HG03442 (cell line): ENCODE measurements around the gene SRGAP3.

Experiments used
- ATAC-seq: cut with Tn5 transposase; IDR thresholded peaks from one replicate; pipeline ENCODE4 v1.9.1; 2021; ENCODE audit warnings: mild to moderate bottlenecking, moderate library complexity; ENCODE audit not compliant: unreplicated experiment

SRGAP3 gene

DNA sequence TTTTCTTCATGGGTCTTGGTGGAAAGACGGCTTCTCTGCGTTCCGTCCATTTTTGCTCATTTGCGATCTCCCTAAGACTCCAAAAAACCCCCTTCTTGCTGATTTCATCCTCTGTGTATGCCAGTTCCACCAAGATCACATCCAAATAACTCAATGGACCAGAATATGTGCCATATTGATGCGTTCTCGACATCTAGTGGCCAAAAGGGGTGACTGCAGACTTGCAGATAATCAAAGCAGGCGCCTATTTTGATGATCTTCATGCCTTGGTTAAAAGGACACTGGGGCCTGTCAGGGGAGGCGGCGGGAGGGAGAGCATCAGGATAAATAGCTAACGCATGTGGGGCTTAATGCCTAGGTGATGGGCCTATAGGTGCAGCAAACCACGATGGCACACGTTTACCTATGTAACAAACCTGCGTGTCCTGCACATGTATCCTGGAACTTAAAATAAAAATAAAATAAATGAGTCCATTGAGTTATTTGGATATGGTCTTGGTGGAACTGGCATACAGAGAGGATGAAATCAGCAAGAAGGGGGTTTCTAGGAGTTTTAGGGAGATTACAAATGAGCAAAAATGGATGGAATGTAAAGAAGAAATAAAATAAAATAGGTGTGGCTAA, 182.0 kb downstream of the SRGAP3 start:
- peak; percentile 81 for ATAC-seq

DNA sequence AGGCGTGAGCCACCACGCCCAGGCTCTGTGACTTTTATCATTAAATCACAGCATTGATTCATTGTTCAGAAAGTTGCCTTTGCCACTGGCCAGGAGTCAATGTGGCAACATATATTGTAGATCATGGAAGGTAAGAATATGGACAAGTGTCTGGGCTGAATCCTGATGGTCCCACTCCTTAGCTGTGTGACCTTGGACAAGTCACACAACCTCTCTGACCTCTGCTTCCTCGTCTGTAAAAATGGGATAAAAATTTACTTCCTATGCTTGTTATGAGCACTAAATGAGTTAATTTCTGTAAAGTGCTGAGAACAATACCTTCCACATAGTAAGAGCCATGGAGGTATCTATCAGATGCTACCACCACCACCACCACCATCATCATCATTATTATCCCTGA, 182.7 kb downstream of the SRGAP3 start:
- ATAC-seq, result no peak

DNA sequence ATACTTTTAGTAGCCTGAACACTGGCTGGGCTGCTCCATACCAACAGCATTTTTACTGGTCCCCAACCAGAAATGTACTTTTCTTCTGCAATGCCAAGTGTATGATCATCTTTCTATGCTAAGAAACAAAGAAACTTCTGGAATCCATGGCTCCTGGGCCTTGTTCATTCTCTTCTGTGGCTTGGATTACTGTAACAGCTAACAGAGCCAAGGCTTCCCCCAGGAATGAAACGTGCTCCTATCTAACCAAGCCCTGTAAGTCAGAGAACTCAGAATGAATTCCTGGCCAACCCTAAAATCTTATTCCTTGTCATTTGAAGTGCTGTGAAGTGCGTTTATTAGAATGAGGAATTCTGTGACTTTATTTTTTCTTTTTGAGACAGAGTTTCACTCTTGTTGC, 183.3 kb downstream of the SRGAP3 start:
- ATAC-seq, result no peak

DNA sequence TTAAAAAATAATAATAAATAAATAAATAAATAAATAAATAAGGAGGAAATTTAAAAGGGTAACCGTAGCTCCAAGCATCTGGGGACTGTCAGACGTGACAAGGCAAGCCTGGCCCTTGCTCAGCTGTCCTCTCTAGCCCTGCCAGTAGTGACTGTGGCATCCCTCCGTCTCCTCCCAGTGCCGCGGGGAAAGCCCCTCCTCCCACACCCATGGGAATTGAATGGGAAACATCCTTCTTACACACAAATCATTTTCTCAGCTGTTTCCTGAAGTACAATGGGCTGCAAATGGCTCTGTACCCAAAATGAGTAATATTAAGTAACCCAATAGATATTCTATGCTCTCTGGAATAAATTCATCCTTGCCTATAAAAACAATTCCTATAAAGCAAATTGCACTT, 184.6 kb downstream of the SRGAP3 start:
- no peak for ATAC-seq

DNA sequence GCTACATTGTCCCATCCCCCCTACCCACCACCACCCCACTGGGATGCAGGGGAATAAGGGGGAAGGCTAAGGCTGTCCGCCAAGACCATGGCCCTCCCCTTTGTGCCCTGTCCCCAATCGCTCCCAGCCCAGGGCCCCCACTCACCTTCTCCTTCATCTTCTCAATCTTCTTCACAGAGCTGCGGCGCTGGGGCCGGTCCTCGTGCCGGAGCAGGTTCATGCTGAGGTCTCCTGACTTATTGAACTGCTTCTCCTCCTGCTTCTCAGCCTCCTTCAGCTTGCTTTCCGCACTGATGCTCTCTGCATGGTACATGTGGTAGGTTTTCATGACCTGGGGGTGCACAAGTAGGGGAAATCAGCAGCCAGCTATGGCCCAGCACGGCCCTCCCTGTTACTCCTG, 185.2 kb downstream of the SRGAP3 start:
- no peak for ATAC-seq

DNA sequence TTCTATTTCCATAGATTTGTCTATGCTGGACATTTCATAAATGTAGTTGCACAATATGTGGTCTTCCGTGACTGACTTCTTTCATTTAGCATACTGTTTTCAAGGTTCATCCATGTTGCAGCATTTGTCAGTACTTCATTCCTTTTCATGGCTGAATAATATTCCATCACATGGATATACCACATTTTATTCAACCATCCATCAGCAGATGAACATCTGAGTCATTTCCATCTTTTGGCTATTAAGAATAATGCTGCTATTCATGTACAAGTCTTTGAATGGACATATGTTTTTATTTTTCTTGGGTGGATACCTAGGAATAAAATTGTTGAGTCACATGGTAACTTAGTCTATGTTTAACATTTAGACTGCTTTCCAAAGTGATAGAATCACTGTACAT, 186.9 kb downstream of the SRGAP3 start:
- no peak for ATAC-seq

DNA sequence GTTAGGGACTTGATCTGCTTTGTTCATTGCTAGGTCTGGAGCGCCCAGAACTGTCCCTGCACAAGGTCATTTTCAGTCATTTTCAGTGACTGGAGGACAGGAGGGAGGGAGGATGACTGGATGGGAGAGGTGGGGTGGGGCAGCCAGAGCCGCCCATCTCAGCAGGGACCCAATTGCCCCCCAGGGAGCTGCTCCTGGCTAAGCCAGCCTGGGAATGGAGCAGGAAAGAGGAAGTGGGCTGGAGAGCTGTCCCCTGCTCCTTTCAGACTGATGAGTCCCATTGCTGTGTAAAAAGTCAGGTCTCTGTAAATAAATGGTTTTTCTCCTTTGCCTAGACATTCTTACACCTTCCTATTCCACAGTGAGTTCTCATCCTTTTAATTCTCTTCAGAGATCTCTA, 187.8 kb downstream of the SRGAP3 start:
- ATAC-seq, result no peak

DNA sequence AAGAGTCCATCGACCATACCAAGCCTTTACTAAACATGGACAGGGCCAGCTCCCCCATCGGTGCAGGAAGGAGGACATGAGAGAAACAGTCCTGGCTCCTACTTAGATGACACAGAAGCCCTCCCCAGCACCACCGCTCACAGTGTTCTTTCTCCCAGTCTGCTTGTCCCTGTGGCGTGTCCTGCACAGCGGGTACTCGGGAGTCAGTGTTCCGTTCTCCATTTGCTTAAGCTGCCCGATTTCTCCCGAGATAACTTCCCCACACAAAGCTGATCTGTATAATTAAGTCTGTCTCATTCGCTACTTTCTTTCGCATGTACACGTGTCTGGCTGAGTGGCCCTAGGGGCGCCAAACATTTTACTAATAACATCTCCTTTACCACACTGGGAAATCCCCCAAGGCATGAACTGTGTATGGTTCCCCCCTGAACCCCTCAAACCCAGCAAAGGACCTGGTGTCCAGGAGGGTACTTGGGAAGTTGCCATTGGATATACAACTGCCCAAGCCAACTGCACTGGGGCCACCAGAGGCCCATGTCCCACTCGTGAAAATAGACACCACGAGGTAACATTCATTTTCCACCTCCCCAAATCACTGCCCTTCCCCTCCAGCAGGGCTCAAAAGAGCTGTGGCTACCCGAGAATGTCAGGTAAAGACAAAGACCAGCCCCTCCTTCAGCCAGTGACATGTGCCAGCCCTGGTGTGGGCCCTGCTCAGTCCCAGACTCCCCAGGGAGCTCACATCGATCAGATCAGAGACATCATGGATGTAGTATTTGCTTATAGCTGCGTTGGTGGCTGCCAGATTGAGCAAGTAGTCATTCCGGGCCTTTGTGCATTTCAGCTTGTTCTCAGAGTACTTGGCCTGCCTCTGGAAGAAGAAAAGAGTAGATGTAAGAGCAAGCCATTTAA, 189.7 kb downstream of the SRGAP3 start:
- ATAC-seq, result no peak

DNA sequence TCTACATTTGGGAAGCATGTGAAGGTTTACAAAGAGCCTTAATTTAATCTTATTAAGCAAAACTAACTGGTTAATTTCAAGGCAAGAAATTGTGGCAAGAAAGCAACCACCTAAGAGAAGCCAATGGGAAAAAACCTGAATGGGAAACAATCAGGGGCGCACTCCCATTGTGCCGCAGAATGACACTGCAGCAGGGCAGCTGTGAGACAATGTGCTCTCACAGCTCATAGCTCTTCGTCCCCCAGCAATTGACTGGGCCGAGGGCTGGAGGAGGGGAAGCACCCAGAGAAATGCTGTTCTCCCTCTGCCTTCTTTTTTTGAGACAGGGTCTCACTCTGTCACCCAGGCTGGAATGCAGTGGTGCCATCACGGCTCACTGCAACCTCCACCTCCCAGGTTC, 192.9 kb downstream of the SRGAP3 start:
- ATAC-seq, result no peak

DNA sequence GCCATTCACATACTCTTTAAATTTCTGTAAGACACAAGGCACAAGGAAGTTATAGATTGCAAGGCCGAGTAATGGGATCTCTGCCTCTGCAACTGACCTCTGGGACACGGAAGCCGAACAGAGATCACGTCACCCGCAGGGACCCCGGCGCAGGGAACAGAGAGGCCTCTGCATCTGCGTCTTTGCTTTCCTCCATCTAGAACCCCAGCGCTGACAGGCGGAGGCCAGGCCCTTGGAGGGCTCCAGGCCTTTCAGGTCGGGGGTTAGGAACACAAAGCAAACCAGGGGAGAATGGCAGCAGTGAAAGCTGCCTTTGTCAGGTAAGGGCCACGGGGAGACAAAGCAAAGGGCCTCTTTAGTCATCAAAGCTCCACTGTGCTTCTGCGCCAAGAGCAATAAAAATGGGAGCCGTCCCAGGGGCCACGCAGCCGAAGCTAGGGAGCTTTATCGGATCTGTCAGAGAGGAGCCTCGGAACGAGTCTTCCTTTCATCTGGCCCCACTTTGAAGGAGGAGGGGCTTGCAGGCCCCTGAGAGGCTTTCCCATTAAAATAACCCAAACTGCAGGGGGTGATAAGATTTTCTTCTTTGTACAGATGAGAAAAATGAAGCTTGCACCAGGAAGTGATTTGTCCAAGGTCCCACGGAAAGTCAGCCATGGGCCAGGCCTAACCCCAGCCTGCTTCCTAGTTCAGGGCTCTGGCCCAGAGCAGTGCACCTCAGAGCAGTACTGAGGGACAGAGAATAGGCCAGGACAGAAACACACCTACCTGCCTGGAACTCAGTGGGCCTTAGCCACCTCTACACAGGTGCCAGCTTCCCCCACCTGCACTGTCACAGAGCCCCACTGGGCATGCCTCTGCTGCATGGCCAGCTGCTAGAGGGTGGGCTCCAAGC, 201.7 kb downstream of the SRGAP3 start:
- ATAC-seq, result no peak

DNA sequence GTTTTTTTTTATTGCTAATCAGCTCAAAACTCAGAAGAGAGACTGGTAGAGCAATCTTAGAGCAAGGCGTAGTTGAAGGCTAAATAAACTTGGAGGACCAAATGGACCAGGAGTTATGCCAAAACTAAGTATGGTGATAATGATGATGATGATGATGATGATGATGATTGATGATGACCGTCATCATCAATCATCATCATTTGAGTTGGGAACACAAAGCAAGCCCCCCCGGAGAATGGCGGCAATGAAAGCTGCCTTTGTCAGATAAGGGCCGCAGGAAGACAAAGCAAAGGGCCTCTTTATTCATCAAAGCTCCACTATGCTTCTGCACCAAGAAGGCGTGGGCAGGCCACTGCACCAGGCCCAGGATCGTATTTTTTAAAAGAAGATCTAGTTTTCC, 204.1 kb downstream of the SRGAP3 start:
- no peak for ATAC-seq

DNA sequence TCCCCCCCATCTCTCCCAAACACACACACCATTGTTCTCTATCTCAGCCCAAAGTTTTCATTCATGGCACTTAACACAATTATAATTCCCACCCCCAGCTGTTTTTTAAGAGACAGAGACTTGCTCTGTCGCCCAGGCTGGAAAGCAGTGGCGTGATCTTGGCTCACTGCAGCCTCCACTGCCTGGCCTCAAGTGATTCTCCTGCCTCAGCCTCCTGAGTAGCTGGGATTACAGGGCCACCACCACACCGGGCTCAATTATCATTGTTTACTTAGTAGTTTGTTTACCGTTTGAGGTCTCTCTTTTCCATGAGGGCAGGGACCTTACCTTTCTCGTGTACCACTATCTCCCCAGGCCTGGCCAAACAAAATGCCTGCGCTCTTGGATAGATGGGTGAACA, 206.4 kb downstream of the SRGAP3 start:
- ATAC-seq, result no peak

DNA sequence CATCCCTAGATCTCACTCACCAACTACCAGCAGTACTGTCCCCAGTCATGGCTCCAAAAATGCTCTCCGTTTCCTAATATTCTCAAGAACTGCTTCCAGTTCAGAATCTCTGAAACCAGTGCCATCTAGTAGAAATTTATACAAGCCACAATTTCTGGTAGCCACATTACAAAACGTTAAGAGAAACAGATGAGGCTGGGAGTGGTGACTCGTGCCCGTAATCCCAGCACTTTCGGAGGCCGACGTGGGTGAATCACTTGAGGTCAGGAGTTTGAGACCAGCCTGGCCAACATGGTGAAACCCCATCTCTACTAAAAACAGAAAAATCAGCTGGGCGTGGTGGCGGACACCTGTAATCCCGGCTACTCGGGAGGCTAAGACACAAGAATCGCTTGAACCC, 207.8 kb downstream of the SRGAP3 start:
- ATAC-seq, result no peak

DNA sequence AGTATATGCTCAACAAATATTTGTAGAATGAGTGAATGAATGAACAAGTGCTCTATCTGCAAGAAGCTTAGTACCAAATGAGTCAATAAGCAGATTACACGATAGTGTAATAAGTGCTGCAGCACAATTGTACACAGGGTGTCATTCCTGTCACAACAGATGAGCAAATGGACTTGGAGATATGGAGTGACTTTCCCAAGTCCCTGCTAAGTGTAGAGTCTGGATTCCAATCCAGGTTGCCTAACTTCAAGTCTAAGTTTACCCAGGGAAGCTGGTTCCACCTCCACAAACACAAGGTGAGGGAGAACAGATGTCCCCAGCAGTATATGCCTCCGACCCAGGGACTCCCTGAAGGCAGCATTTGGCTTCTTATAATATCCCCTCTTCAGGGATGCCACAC, 208.4 kb downstream of the SRGAP3 start:
- ATAC-seq, result no peak

DNA sequence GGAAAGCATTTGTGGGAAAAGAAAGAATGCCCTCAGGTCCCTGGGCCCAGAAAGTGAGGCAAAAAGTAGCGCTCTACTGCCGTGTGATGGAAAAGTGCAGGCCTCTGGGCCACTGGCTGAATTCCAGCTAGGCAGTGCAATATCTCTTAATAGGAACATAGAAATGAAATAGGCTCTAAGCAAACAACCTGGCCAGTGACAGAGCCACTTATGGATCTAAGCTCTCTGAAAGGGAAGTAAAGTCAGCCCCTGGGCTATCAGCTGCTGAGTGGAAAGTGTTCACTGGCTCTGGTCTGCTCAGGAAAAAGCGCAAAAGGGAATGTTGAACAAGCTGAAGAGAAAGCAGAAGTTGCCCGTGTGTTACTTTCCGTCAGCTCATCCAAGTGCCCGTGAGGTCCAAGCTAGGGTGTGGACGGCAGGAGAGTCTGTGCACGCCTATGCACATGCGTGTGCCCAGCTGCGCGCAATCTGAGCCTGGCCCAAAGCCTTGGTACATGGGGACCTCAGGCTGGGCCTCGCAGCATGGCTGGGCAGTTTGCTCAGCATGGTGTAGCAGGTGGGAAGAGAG, 212.2 kb downstream of the SRGAP3 start:
- no peak for ATAC-seq

DNA sequence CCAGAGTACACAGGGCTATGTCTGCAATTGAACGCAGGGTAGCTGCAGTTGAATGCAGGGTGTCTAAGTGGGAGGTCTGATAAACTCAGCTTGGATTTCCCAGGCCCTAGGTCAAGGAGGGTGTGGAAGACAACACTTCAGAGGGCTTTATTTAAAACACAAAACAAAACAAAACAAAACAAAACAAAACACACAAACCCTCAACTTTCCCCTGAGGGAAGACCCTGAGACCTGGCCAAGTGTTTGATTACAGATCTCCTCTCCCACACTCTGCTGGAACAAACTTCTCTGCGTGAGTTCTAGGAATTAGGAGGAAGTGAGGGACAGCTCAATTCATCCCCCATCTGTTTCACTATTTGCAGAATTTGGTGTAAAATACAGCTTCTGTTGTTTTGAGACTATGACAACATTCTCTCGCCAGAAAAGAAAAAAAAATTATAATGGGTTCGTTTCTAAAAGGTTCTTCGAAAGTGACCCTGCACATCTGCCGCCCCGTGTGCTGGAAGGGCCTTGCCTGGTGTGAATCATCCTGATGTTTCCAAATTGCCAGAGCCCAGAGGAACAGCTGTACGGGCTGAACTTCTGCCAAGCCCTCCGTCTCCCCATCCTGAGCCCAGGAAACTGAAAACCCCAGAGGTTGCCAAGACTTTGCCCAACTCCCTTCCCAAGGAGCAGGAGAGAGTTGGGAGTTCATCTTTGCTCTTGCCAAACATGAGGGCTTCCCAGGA, 212.9 kb downstream of the SRGAP3 start:
- ATAC-seq, result no peak

DNA sequence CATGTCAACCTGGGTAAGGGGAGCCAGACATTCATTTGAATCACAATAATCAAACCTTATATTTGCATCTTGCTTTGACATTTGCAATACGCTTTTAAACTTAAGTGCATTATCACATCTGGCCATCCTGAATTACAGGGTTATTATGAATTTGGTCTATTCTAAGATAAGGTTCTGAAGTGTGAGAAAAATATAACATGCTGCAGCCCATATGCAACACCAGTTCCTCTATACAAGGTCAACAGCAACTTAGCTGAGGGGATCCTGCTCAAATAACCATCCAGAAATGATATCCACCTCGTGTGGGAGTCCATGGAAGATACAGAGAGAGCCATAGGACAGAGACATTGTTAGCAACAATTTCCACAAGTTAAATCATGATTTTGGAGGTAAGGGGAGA, 213.5 kb downstream of the SRGAP3 start:
- ATAC-seq, result no peak

DNA sequence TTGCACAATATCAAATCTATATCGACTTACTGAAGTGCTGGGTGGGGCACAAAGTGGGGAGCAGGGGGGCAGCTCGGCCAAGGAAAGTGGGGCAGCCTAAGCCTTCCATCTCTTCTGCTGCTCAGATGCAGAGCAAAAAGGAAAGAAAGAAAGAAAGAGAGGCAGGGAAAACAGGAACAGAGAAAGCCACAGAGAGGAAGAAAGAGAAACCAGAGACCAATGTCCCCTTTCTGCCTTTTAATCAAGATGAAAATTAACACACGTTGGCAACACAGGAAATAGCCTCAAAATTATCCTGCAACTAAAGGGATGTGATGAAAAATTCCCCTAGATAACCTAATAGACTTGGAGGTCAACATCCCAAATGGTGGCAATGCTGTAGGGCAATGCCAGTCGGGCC, 214.0 kb downstream of the SRGAP3 start:
- ATAC-seq, result no peak

DNA sequence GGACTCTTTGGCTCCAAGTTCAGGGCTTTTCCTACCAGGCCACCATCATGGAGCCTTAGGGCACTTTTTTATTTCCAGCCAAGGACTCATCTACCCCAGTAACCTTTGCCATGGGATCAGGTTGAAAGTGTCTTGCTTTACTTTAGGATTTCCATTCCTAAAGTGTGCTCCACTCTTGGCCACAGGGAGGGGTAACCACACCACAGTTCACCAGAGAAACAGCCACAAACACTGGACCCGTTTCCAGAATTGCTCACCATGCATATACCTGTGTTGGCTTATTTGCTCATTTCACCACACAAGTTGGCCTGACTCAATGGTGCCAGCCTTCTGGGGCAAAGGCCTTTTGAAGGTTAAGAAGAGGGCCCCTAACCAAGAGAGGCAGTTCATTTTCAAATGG, 215.6 kb downstream of the SRGAP3 start:
- no peak for ATAC-seq

DNA sequence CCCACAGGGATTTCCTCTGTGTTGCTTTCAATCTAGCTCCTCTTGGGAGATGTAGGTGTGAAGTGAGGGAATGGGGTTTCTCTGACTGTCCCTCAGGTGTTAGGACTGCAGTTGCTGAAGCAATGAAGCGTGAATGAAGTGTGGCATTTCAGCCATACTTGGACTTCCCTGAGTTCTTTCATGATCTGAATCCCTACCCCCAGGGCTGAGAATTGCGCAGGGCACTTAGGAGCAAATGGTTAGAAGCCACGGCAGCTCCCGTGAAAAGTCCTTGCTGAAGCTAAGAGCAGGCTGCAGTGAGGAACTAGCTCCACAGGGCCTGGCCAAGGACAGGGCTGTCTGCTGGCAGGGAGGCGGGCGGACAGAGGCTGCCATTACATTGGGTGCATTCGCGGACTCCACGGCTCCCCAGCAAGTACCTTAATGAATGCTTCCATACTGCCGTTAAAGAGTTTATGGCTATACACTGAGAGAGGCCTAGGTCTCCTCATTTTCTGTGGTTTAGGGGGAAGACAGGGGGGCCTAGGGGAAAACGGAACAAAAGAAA, 217.1 kb downstream of the SRGAP3 start:
- ATAC-seq, result no peak
